Glutamatergic neuron (in vitro differentiated cells): ENCODE data around the gene IL1RAPL2. TPM values are rescaled to one million over a fixed set of nuclear protein-coding genes. Genes with fewer than 3 reads are reported as not detected.

Experiments used
- DNase-seq: peaks from one replicate; pipeline ENCODE4 v3.0.0; 2022
- H3K27ac Mint-ChIP-seq: one replicate; pipeline ENCODE4 v1.8.0; 2020; ENCODE audit warnings: mild to moderate bottlenecking, mixed read lengths, inconsistent platforms; ENCODE audit not compliant: unreplicated experiment
- H3K27me3 Mint-ChIP-seq: one replicate; pipeline ENCODE4 v1.8.0; 2020; ENCODE audit warnings: mild to moderate bottlenecking, moderate library complexity, mixed read lengths, inconsistent platforms; ENCODE audit not compliant: unreplicated experiment
- H3K36me3 Mint-ChIP-seq: one replicate; pipeline ENCODE4 v1.8.0; 2020; ENCODE audit warnings: mild to moderate bottlenecking, mixed read lengths, inconsistent platforms; ENCODE audit not compliant: unreplicated experiment
- H3K4me1 Mint-ChIP-seq: one replicate; pipeline ENCODE4 v1.8.0; 2020; ENCODE audit warnings: mild to moderate bottlenecking, low read depth, mixed read lengths, inconsistent platforms; ENCODE audit not compliant: unreplicated experiment
- H3K4me3 Mint-ChIP-seq: one replicate; pipeline ENCODE4 v1.8.0; 2020; ENCODE audit warnings: mild to moderate bottlenecking, mixed read lengths, inconsistent platforms; ENCODE audit not compliant: unreplicated experiment
- H3K9me3 Mint-ChIP-seq: one replicate; pipeline ENCODE4 v1.8.0; 2020; ENCODE audit warnings: mild to moderate bottlenecking, moderate library complexity, mixed read lengths, inconsistent platforms; ENCODE audit not compliant: unreplicated experiment
- total RNA-seq: library from RNA; stranded (reverse); fragmentation: NEBNext Ultra II Directional; extraction: Animal tissue kit (Norgen Biotek cat#: 25700); gene quantifications from one replicate; pipeline ENCODE4 v1.2.1, GENCODE V29; 2021; ENCODE audit not compliant: unreplicated experiment
- TF ChIP-seq, protein P1 (sequence below): fragments of 200-600 bp; sonication (generic); IDR thresholded peaks from one replicate; pipeline ENCODE4 v1.5.0; 2021; ENCODE audit not compliant: partially characterized antibody, unreplicated experiment

The IL1RAPL2 gene
- total RNA-seq, 1 donor from 2014 or later: 0.76 TPM

- Mint-ChIP-seq H3K4me3 (no peak overlapping the region), H3K9me3 (no peaks in the 10 kb centered on the region), H3K27ac (no peak overlapping the region), H3K27me3 (no peaks in the 10 kb centered on the region), H3K4me1 (no peaks in the 10 kb centered on the region), H3K36me3 (no peaks in the 10 kb centered on the region)
- TF ChIP-seq, protein P1, sequence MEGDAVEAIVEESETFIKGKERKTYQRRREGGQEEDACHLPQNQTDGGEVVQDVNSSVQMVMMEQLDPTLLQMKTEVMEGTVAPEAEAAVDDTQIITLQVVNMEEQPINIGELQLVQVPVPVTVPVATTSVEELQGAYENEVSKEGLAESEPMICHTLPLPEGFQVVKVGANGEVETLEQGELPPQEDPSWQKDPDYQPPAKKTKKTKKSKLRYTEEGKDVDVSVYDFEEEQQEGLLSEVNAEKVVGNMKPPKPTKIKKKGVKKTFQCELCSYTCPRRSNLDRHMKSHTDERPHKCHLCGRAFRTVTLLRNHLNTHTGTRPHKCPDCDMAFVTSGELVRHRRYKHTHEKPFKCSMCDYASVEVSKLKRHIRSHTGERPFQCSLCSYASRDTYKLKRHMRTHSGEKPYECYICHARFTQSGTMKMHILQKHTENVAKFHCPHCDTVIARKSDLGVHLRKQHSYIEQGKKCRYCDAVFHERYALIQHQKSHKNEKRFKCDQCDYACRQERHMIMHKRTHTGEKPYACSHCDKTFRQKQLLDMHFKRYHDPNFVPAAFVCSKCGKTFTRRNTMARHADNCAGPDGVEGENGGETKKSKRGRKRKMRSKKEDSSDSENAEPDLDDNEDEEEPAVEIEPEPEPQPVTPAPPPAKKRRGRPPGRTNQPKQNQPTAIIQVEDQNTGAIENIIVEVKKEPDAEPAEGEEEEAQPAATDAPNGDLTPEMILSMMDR: no peak
- DNase-seq: no peak
These were observed 905.6 kb downstream of the IL1RAPL2 start for GRCh38 chrX:105471597-105471996.

GRCh38 chrX:105475801-105476200, 909.8 kb downstream of the IL1RAPL2 start:
- DNase-seq: no peak
- TF ChIP-seq, protein P1: no peak
- no peaks in the 10 kb centered on the region for H3K9me3 Mint-ChIP-seq
- H3K27me3 Mint-ChIP-seq: no peaks in the 10 kb centered on the region
- no peaks in the 10 kb centered on the region for H3K4me1 Mint-ChIP-seq
- no peaks in the 10 kb centered on the region for H3K36me3 Mint-ChIP-seq
- no peak overlapping the region for H3K4me3 Mint-ChIP-seq
- H3K27ac Mint-ChIP-seq: no peak overlapping the region

DNA sequence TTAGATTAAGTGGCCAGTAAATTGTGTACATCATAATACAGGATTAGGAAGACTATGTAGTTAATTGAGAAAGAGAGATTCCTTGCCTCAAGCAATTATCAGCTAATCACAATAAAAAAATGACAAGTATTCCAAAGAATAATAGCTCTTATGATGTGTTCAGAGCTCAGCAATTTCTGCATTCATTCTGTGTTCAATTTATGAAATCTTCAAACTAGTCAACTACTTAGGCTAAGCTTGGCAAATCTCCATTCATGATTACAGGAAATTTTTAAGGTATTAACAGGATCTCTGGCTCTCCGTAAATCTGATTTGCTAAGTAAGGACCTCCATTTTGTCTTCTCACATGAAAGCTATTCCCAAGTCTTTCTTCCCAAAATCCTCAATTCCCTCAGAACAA, 911.4 kb downstream of the IL1RAPL2 start:
- H3K4me3 Mint-ChIP-seq: no peak overlapping the region
- no peak for DNase-seq
- no peaks in the 10 kb centered on the region for H3K4me1 Mint-ChIP-seq
- TF ChIP-seq, protein P1: no peak
- H3K9me3 Mint-ChIP-seq: no peaks in the 10 kb centered on the region
- no peaks in the 10 kb centered on the region for H3K27me3 Mint-ChIP-seq
- no peak overlapping the region for H3K27ac Mint-ChIP-seq
- H3K36me3 Mint-ChIP-seq: no peaks in the 10 kb centered on the region

- H3K4me1 Mint-ChIP-seq: no peaks in the 10 kb centered on the region
- no peaks in the 10 kb centered on the region for H3K36me3 Mint-ChIP-seq
- H3K27ac Mint-ChIP-seq: no peak overlapping the region
- no peak for DNase-seq
- H3K4me3 Mint-ChIP-seq: no peak overlapping the region
- no peaks in the 10 kb centered on the region for H3K9me3 Mint-ChIP-seq
- H3K27me3 Mint-ChIP-seq: no peaks in the 10 kb centered on the region
- TF ChIP-seq, protein P1: no peak
These were observed 914.8 kb downstream of the IL1RAPL2 start for GRCh38 chrX:105480646-105481310.

DNA sequence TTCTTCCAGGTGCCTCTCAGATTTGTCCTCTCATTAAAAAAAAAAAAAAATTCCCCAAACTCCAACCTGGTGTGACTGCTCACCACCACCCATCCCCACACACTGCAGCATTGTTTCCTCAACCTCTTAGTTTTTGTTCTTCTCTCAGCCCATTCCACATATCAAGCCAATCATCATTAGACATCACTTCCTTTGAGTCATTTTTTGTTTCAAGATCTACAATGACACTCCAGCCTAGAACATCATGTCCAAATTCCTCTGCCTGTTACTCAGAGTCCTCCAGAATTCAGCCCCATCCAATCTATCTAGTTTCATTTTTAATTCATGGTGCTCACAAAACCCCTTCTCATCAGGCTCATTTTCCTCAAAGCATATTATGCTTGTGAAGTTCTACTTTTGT, 917.0 kb downstream of the IL1RAPL2 start:
- no peaks in the 10 kb centered on the region for H3K4me1 Mint-ChIP-seq
- H3K9me3 Mint-ChIP-seq: no peaks in the 10 kb centered on the region
- H3K4me3 Mint-ChIP-seq: no peak overlapping the region
- no peak overlapping the region for H3K27ac Mint-ChIP-seq
- TF ChIP-seq, protein P1: no peak
- no peak for DNase-seq
- H3K36me3 Mint-ChIP-seq: no peaks in the 10 kb centered on the region
- H3K27me3 Mint-ChIP-seq: no peaks in the 10 kb centered on the region
